Brain microvascular endothelial cell (primary cell): Measurements from ENCODE around the gene HES6.

Experiments used
- DNase-seq: peaks from one replicate; pipeline ENCODE4 v3.0.0-alpha.2; 2020
- H3K27ac ChIP-seq: fragments of 250-450 bp; sonication (Bioruptor Pico); 2 replicates; pipeline ENCODE4 v1.5.1; 2020; ENCODE audit warnings: mild to moderate bottlenecking, moderate library complexity
- H3K27me3 ChIP-seq: fragments of 250-450 bp; sonication (Bioruptor Pico); replicated peaks from 2 replicates; pipeline ENCODE4 v1.5.1; 2020; ENCODE audit warnings: mild to moderate bottlenecking
- H3K36me3 ChIP-seq: fragments of 250-450 bp; sonication (Bioruptor Pico); replicated peaks from 2 replicates; pipeline ENCODE4 v1.5.1; 2020; ENCODE audit warnings: mild to moderate bottlenecking
- H3K4me3 ChIP-seq: 2 replicates; pipeline ENCODE4 v1.5.1; 2011; ENCODE audit warnings: low read depth, mild to moderate bottlenecking, control low read depth, low read length, moderate library complexity
- in situ Hi-C: cut with HindIII; loops from 2 replicates; pipeline ENCODE4 v1.10.0; 2017; ENCODE audit warnings: low sequenced_read_pairs, low pct_ligation_motif_present
- TF ChIP-seq, protein P1 (sequence below): IDR thresholded peaks from 2 replicates; pipeline ENCODE4 v1.5.1; 2011; ENCODE audit warnings: low read depth, mild to moderate bottlenecking, moderate library complexity, low read length, control low read depth, inconsistent platforms; ENCODE audit errors: missing control alignments

The HES6 gene

DNA sequence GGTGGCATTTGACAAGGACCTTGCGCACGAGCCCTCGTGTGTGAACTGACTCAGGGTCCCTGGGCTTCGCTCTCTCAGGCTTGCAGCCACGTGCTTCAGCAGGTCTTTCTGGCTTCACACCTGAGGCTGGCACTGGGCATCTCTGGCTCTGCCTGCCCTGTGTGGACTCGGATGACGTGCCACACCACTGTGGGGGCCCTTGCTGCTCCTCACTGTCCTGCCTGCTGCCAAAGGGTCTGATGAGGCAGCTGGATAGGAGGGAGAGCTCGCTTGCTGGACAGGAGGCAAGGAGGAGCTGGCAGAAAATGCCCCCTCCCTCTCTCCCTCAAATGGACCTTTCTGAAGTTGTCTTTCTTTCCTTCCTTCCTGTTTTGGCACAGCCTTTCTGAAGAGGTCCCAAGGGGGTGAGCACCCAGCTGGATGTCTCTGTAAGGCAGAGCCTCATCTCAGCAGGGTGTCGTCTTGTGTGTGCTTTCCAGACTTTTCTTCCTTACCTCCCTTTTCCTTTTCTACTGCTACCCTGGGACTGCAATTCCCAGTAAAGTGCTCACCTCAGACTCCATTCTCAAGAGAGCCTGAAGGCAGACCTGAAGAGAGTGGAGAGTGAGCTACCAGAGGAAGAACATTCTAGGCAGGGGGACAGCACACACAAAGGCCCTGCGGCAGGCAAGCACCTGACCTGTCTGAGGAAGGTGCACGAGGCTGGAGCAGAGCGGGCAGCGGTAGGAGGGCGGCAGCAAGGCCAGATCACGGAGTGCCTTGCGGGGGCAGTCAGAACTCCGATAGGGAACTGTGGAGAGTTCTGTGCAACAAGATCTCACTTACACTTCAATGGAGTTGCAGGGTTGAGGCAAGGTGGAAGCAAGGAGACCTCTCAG, 43.3 kb upstream of the HES6 start:
- TF ChIP-seq, protein P1, sequence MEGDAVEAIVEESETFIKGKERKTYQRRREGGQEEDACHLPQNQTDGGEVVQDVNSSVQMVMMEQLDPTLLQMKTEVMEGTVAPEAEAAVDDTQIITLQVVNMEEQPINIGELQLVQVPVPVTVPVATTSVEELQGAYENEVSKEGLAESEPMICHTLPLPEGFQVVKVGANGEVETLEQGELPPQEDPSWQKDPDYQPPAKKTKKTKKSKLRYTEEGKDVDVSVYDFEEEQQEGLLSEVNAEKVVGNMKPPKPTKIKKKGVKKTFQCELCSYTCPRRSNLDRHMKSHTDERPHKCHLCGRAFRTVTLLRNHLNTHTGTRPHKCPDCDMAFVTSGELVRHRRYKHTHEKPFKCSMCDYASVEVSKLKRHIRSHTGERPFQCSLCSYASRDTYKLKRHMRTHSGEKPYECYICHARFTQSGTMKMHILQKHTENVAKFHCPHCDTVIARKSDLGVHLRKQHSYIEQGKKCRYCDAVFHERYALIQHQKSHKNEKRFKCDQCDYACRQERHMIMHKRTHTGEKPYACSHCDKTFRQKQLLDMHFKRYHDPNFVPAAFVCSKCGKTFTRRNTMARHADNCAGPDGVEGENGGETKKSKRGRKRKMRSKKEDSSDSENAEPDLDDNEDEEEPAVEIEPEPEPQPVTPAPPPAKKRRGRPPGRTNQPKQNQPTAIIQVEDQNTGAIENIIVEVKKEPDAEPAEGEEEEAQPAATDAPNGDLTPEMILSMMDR: no peak
- Histone ChIP-seq H3K36me3 (no peaks in the 10 kb centered on the region), H3K27me3 (no peaks in the 10 kb centered on the region), H3K4me3 (no peak overlapping the region), H3K27ac (no peak overlapping the region)
- no peak for DNase-seq
- in situ Hi-C loops: no loop called here

DNA sequence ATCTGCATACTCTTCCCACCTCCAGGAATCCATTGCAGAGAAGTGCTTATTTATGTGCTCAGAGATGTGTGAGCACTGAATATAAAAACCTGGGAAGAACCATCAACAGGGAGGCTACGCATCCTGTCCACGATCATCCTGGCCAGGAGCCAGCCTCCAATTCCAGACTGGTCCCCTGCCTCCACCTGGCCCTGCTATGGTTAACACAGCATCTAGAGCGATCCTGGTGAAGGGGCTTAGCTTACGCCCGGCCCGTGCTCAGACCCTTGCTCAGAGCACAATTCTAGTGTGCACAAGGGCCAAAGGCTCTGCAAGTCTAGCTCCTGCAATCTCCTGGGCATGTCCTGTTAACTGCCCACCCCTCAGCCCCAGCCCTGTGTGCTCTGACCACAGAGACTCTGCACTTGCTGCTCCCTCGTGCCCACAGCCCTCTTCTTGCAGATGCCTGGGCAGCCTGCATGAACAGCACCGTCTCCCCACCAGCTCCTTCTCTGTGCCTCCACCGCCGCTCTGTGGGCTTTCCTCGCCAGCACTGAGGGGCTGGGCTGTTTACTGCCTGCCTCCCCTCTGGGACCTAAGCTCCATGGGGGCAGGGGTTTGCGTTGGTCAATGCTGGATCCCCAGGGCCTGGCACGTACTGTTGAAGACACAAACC, 42.1 kb upstream of the HES6 start:
- in situ Hi-C loops: no loop called here
- Histone ChIP-seq H3K4me3 (no peak overlapping the region), H3K36me3 (no peaks in the 10 kb centered on the region), H3K27ac (no peak overlapping the region), H3K27me3 (no peaks in the 10 kb centered on the region)
- TF ChIP-seq, protein P1: no peak
- DNase-seq: no peak

DNA sequence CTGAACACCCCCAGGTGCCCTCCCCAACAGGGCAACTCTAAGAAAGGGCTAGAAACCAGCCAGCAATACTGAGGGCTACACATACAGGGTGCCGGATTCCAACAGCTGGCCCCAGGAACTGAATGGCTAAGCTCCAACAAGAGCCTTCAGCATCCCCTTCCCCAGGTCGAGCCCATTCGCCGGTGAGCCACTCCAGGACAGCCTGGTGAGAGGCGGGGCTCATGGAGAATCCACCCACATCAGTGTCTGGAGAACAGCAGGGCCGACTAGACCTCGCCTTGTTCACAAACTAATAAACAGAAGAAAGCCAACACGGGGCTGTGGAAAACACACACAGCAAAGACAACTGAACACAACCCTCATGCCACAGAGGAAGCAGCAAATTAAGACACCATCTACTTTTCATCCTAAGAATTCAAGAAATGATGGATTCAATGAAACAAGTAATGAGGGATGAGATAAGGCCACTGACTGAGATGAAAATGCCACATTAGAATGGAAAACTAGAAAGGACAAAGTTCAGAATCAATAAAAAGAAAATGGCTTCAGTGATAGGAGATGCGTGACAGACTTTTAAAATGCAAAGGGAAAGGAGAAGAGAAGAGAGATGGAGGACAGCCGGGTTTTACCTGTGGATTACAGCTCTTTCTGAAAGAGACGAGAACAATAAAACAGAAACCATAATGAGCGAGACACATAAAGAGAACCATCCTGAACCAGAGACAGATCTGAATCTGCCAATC, 40.4 kb upstream of the HES6 start:
- H3K27me3 ChIP-seq: no peaks in the 10 kb centered on the region
- no peak overlapping the region for H3K4me3 ChIP-seq
- in situ Hi-C loops: no loop called here
- DNase-seq: no peak
- TF ChIP-seq, protein P1: no peak
- H3K27ac ChIP-seq: no peak overlapping the region
- H3K36me3 ChIP-seq: no peaks in the 10 kb centered on the region

DNA sequence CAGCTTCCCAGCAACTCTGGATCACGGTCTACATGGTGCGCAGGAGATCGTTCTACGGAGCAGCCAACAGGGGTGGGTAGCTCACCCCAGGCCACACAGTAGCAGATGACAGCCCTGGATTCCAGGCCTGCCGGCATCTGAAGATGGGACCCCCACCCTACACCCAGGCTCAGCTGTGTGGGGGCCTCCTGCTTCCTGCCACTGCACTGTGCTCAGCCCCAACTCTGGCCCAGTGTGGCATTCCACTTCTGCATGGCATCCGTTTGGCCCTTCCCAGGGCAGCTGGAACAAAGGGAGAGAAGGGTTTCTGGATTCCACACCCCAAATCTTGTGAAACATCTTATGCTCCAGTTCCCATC, 39.5 kb upstream of the HES6 start:
- in situ Hi-C loops: no loop called here
- no peak for DNase-seq
- Histone ChIP-seq H3K4me3 (no peak overlapping the region), H3K27me3 (no peaks in the 10 kb centered on the region), H3K27ac (no peak overlapping the region), H3K36me3 (no peaks in the 10 kb centered on the region)
- TF ChIP-seq, protein P1: no peak

DNA sequence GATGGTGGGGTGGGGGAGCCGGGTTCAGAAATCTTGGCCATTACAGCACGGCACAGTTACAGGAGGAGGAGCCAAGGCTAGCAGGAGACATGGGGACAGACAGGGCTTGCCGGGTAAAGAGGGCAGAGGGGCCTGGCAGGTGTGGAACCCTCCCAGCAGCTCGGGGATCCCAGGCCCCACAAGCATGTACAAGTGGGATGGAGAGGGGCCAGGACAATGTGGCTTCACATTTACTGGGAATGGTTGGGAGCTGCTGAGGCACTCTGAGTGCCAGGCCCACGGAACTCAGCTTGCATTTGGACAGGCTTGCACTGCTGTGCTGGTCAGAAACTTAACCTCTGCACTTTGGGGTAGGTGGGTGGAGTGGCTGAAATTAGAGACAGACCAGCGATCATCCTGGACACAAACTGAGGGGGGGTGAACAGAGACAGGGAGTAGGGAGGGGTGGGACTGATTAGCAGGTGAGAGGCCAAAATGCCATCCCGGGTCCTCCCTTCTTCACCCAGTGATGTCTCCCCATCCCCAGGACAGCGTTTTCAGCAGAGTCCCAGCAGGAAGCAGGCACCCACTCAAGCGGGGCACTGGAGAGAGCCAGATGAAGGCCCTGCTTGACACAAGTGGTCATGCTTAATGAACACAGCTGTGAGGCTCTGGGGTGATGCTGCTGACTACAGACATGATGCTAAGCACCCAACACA, 38.9 kb upstream of the HES6 start:
- Histone ChIP-seq H3K36me3 (no peaks in the 10 kb centered on the region), H3K27ac (no peak overlapping the region), H3K27me3 (no peaks in the 10 kb centered on the region), H3K4me3 (no peak overlapping the region)
- in situ Hi-C loops: no loop called here
- TF ChIP-seq, protein P1: no peak
- no peak for DNase-seq
